Smooth muscle cell (in vitro differentiated cells): Measurements from ENCODE around the gene HDAC5. TPM values are rescaled to one million over a fixed set of nuclear protein-coding genes. Genes with fewer than 3 reads are reported as not detected.

Experiments
- DNase-seq: peaks from one replicate; lab custom pipeline; 2025; ENCODE audit not compliant: unreplicated experiment; lab: John Stamatoyannopoulos, UW
- H2AFZ ChIP-seq: fragments of 200-600 bp; sonication (generic); 2 replicates; pipeline ENCODE4 v1.6.0; 2016; ENCODE audit warnings: antibody characterized with exemption, low read depth, mild to moderate bottlenecking
- H3F3A ChIP-seq: fragments of 200-600 bp; sonication (generic); 2 replicates; pipeline ENCODE4 v1.6.0; 2017; ENCODE audit warnings: antibody characterized with exemption, low read depth
- H3K27ac ChIP-seq: fragments of 200-600 bp; sonication (generic); 2 replicates; pipeline ENCODE4 v1.5.1; 2016; ENCODE audit warnings: low read depth, mild to moderate bottlenecking
- H3K27me3 ChIP-seq: fragments of 200-600 bp; sonication (generic); 2 replicates; pipeline ENCODE4 v1.6.1; 2016; ENCODE audit warnings: low read depth, mild to moderate bottlenecking
- H3K36me3 ChIP-seq: fragments of 200-600 bp; sonication (generic); 2 replicates; pipeline ENCODE4 v1.5.1; 2016; ENCODE audit warnings: low read depth
- H3K4me1 ChIP-seq: fragments of 200-600 bp; sonication (generic); 2 replicates; pipeline ENCODE4 v1.5.1; 2016; ENCODE audit warnings: low read depth
- H3K4me2 ChIP-seq: fragments of 200-600 bp; sonication (generic); 2 replicates; pipeline ENCODE4 v1.6.0; 2016; ENCODE audit warnings: mild to moderate bottlenecking
- H3K4me3 ChIP-seq: fragments of 200-600 bp; sonication (generic); 2 replicates; pipeline ENCODE4 v1.5.1; 2016; ENCODE audit warnings: mild to moderate bottlenecking
- H3K79me2 ChIP-seq: fragments of 200-600 bp; sonication (generic); 2 replicates; pipeline ENCODE4 v1.6.0; 2016; ENCODE audit warnings: low read depth, mild to moderate bottlenecking
- H3K9ac ChIP-seq: fragments of 200-600 bp; sonication (generic); 2 replicates; pipeline ENCODE4 v1.6.0; 2016; ENCODE audit warnings: low read depth
- H3K9me3 ChIP-seq: fragments of 200-600 bp; sonication (generic); replicated peaks from 2 replicates; pipeline ENCODE4 v1.5.1; 2016; ENCODE audit warnings: low read depth
- H4K20me1 ChIP-seq: fragments of 200-600 bp; sonication (generic); 2 replicates; pipeline ENCODE4 v1.6.0; 2016; ENCODE audit warnings: low read depth
- CTCF ChIP-seq: fragments of 200-600 bp; sonication (generic); IDR thresholded peaks from 2 replicates; pipeline ENCODE4 v1.5.1; 2017; ENCODE audit warnings: borderline replicate concordance, mild to moderate bottlenecking, antibody characterized with exemption; ENCODE audit not compliant: insufficient read depth, poor library complexity, severe bottlenecking
- WGBS: methylation state at CpG from one replicate; pipeline ENCODE4 v1.1.7; 2016; ENCODE audit warnings: low lambda C conversion rate; 5-methylcytosine and 5-hydroxymethylcytosine counted together
- polyA plus RNA-seq: library from polyadenylated mRNA; unstranded; fragments of >200 nt; fragmentation: Nextera tagmentation; extraction: Ambion mirVana; gene quantifications from 2 replicates; pipeline ENCODE4 v1.2.1, GENCODE V29; 2016
- small RNA-seq: library from RNA; depleted of rRNA; stranded (forward); fragments of <200 nt; gene quantifications from one replicate; pipeline ENCODE3, GENCODE V24; 2014
- total RNA-seq: library from RNA; depleted of rRNA; stranded (reverse); fragments of >200 nt; gene quantifications from 2 replicates; pipeline ENCODE4 v1.2.3, GENCODE V29; 2014

HDAC5 gene
- total and polyA plus RNA-seq, 2 experiments from 2014 or later: 52.6 to 65.3 TPM

DNA sequence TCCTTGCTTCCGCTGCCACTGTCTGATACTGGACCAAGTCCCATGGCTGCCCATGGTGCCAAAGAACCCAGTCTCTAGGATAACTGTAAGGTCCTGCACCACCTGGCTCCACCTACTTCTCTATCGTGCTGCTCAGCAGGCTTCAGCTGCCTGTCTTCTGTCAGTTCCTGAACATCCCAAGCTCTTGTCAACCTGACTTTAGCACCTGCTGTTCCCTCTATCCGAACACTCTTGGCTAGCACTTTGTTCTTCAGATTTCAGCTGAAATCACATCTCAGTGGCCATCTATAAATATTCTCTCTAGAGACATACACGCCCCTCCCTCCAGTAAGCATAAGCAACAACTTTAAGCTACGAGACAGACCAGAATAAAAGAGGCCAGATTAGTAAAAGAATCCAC is 93.7 kb downstream of the HDAC5 start:
- WGBS: 94% methylated on average over 5 of the region's 5 CpGs
- no peak overlapping the region for H3K4me3 ChIP-seq
- DNase-seq: no peak

More for the DNA sequence above, 93.7 kb downstream of the HDAC5 start:
- Histone ChIP-seq H3K79me2 (no peaks in the 10 kb centered on the region), H3F3A (no peaks in the 10 kb centered on the region), H3K4me1 (no peaks in the 10 kb centered on the region), H3K9ac (no peak overlapping the region), H3K27me3 (no peaks in the 10 kb centered on the region), H3K36me3 (no peaks in the 10 kb centered on the region), H3K4me2 (no peak overlapping the region), H4K20me1 (peaks cover 15% of the 10 kb centered on the region), H3K9me3 (no peaks in the 10 kb centered on the region), H2AFZ (no peak overlapping the region), H3K27ac (no peak overlapping the region)
- TF ChIP-seq CTCF: no peak

Small RNAs within 50 kb of the gene (small RNA-seq; reads per million reads assigned to genes)
- gene RNU6-131P: not detected

Other genes with a start within 250 kb of the HDAC5 start
- gene MPP2, start 216.1 kb downstream of the HDAC5 start, total RNA-seq: 19.4 and 24.4 TPM in 2 replicates
- 11.5 and 15.4 TPM in 2 replicates for gene MPP2, start 216.1 kb downstream of the HDAC5 start, polyA plus RNA-seq
- gene PPY, start 181.2 kb downstream of the HDAC5 start, total RNA-seq: not detected in 2 replicates
- gene PPY, start 181.2 kb downstream of the HDAC5 start, polyA plus RNA-seq: not detected in 2 replicates
- not detected in 2 replicates for gene PYY, start 169.7 kb downstream of the HDAC5 start, total RNA-seq
- gene PYY, start 169.7 kb downstream of the HDAC5 start, polyA plus RNA-seq: 0.33 TPM in 1 of 2 replicates, not detected in the other
- 0.49 and 1.3 TPM in 2 replicates for gene NAGS, start 119.0 kb downstream of the HDAC5 start, total RNA-seq
- 1.5 and 1.6 TPM in 2 replicates for gene NAGS, start 119.0 kb downstream of the HDAC5 start, polyA plus RNA-seq
- gene TMEM101, start 108.7 kb downstream of the HDAC5 start, total RNA-seq: 25.2 and 35.1 TPM in 2 replicates
- 36.1 and 39.9 TPM in 2 replicates for gene TMEM101, start 108.7 kb downstream of the HDAC5 start, polyA plus RNA-seq
- 42.3 and 51.8 TPM in 2 replicates for gene LSM12, start 57.0 kb downstream of the HDAC5 start, total RNA-seq
- 52.0 and 66.3 TPM in 2 replicates for gene LSM12, start 57.0 kb downstream of the HDAC5 start, polyA plus RNA-seq
- gene G6PC3, start 52.9 kb downstream of the HDAC5 start, total RNA-seq: 32.1 and 40.2 TPM in 2 replicates
- gene G6PC3, start 52.9 kb downstream of the HDAC5 start, polyA plus RNA-seq: 103 TPM in 2 replicates
- 1.9 and 3.1 TPM in 2 replicates for gene HROB, start 18.3 kb upstream of the HDAC5 start, total RNA-seq
- gene HROB, start 18.3 kb upstream of the HDAC5 start, polyA plus RNA-seq: 3.7 and 4.6 TPM in 2 replicates
- 0.09 TPM in 1 of 2 replicates, not detected in the other for gene ASB16, start 47.1 kb upstream of the HDAC5 start, total RNA-seq
- gene ASB16, start 47.1 kb upstream of the HDAC5 start, polyA plus RNA-seq: 0.28 and 0.35 TPM in 2 replicates
- 26.4 and 28.5 TPM in 2 replicates for gene TMUB2, start 63.3 kb upstream of the HDAC5 start, total RNA-seq
- gene TMUB2, start 63.3 kb upstream of the HDAC5 start, polyA plus RNA-seq: 35.8 and 39.2 TPM in 2 replicates
- 54.0 and 61.1 TPM in 2 replicates for gene ATXN7L3, start 76.2 kb upstream of the HDAC5 start, total RNA-seq
- gene ATXN7L3, start 76.2 kb upstream of the HDAC5 start, polyA plus RNA-seq: 24.3 and 29.1 TPM in 2 replicates
- 18.2 and 28.4 TPM in 2 replicates for gene UBTF, start 96.0 kb upstream of the HDAC5 start, total RNA-seq
- gene UBTF, start 96.0 kb upstream of the HDAC5 start, polyA plus RNA-seq: 22.1 and 29.2 TPM in 2 replicates
- gene SLC4A1, start 144.5 kb upstream of the HDAC5 start, total RNA-seq: not detected in 2 replicates
- not detected in 2 replicates for gene SLC4A1, start 144.5 kb upstream of the HDAC5 start, polyA plus RNA-seq
- gene RUNDC3A, start 185.0 kb upstream of the HDAC5 start, total RNA-seq: 0.36 and 0.63 TPM in 2 replicates
- gene RUNDC3A, start 185.0 kb upstream of the HDAC5 start, polyA plus RNA-seq: 0.21 and 0.84 TPM in 2 replicates
- gene SLC25A39, start 201.2 kb upstream of the HDAC5 start, total RNA-seq: 62.6 and 106 TPM in 2 replicates
- gene SLC25A39, start 201.2 kb upstream of the HDAC5 start, polyA plus RNA-seq: 147 and 169 TPM in 2 replicates
- 85.9 and 125 TPM in 2 replicates for gene GRN, start 221.7 kb upstream of the HDAC5 start, total RNA-seq
- gene GRN, start 221.7 kb upstream of the HDAC5 start, polyA plus RNA-seq: 322 and 338 TPM in 2 replicates
- 31.5 TPM in 2 replicates for gene FAM171A2, start 240.2 kb upstream of the HDAC5 start, total RNA-seq
- 28.4 and 28.8 TPM in 2 replicates for gene FAM171A2, start 240.2 kb upstream of the HDAC5 start, polyA plus RNA-seq